HCT116 (cell line): Measurements from ENCODE around the gene CACNA2D3. TPM values are rescaled to one million over a fixed set of nuclear protein-coding genes. Genes with fewer than 3 reads are reported as not detected.
"Not testable (repeated sequence)": the region's sequence is repeated elsewhere in the genome, so short reads cannot be mapped to it uniquely, and the experiment has no call there.

Experiments used
- ATAC-seq: fragments of 200-7000 bp; cut with Tn5 transposase; 2 replicates; pipeline ENCODE4 v1.9.1; 2020; ENCODE audit warnings: mild to moderate bottlenecking, moderate library complexity
- BruUV-seq: library from RNA; stranded (reverse); fragments of 400-500 nt; replicated peaks from 2 replicates; lab custom pipeline; 2021; lab: Mats Ljungman, UMichigan
- CTCF ChIA-PET: fragments of 300-600 bp; sonication (Branson Sonifier 250); formaldehyde crosslinking; loops from one replicate; lab custom pipeline; 2021; ENCODE audit warnings: antibody characterized with exemption; lab: Charles Lee
- POLR2A ChIA-PET: fragments of 300-600, 350-600 bp; sonication (Branson Sonifier 250); formaldehyde crosslinking; loops from one replicate; lab custom pipeline; 2021; ENCODE audit warnings: antibody characterized with exemption; lab: Charles Lee
- RAD21 ChIA-PET, 2 experiments: fragments of 300-600 bp; sonication (Branson Sonifier 250); formaldehyde crosslinking; loops; one replicate each; lab custom pipeline; 2023; ENCODE audit warnings: low total read pairs in 2 of 2; ENCODE audit not compliant: uncharacterized antibody in 2 of 2, unreplicated experiment in 2 of 2, low non-redundant PET in 1 of 2; lab: Charles Lee
- DNase-seq: peaks from one replicate; pipeline ENCODE4 v3.0.0-alpha.2; 2010; ENCODE audit warnings: low read depth, low spot score
- H2AFZ ChIP-seq: fragments of 200-600 bp; shearing (Covaris generic), sonication (generic); 2 replicates; pipeline ENCODE4 v1.6.1; 2017; ENCODE audit warnings: low read depth, mixed run types, mixed read lengths, antibody characterized with exemption, low read length; ENCODE audit not compliant: poor library complexity, severe bottlenecking
- H3K27ac ChIP-seq: 2 replicates; pipeline ENCODE4 v1.5.1; 2012; ENCODE audit warnings: low read depth, low read length
- H3K27me3 ChIP-seq: fragments of 200-600 bp; sonication (generic); 2 replicates; pipeline ENCODE4 v1.6.1; 2016; ENCODE audit warnings: mixed run types, low read length, mixed read lengths; ENCODE audit not compliant: insufficient read depth
- H3K36me3 ChIP-seq, 2 experiments: fragments of 200-500 bp in 1 of 2; fragments of 200-600 bp in 1 of 2; sonication (Bioruptor generic) in 1 of 2; sonication (generic) in 1 of 2; 2 replicates each; pipeline versions ENCODE4 v1.5.1 to v1.6.1; 2014 to 2016; ENCODE audit warnings: low read length in 2 of 2, inconsistent platforms in 1 of 2, mixed read lengths in 1 of 2, mixed run types in 1 of 2; ENCODE audit not compliant: insufficient read depth in 2 of 2, control insufficient read depth in 1 of 2
- H3K4me1 ChIP-seq, 2 experiments: fragments of 200-600 bp in 1 of 2; sonication (generic) in 1 of 2; 2 replicates each; pipeline versions ENCODE4 v1.5.1 to v1.6.1; 2012 to 2017; ENCODE audit warnings: low read length in 2 of 2, inconsistent platforms in 1 of 2, mild to moderate bottlenecking in 1 of 2, mixed read lengths in 1 of 2, mixed run types in 1 of 2, moderate library complexity in 1 of 2; ENCODE audit not compliant: insufficient read depth in 2 of 2, control insufficient read depth in 1 of 2
- H3K4me2 ChIP-seq: fragments of 200-600 bp; sonication (generic); 2 replicates; pipeline ENCODE4 v1.6.1; 2017; ENCODE audit warnings: mixed run types, low read length, mixed read lengths
- H3K4me3 ChIP-seq, 2 experiments: fragments of 200-600 bp in 1 of 2; sonication (generic) in 1 of 2; replicated peaks in 1 of 2; 2 replicates each; pipeline ENCODE4 v1.5.1; 2011 to 2016; ENCODE audit warnings: low read length in 2 of 2, control low read depth in 1 of 2, low read depth in 1 of 2, mild to moderate bottlenecking in 1 of 2, mixed read lengths in 1 of 2, mixed run types in 1 of 2
- H3K79me2 ChIP-seq: fragments of 200-600 bp; sonication (generic); 2 replicates; pipeline ENCODE4 v1.6.1; 2017; ENCODE audit warnings: mild to moderate bottlenecking, mixed run types, low read length, moderate library complexity, mixed read lengths; ENCODE audit not compliant: insufficient read depth
- H3K9ac ChIP-seq: fragments of 200-600 bp; sonication (generic); 2 replicates; pipeline ENCODE4 v1.6.1; 2016; ENCODE audit warnings: low read length, mixed read lengths
- H3K9me2 ChIP-seq: fragments of 200-600 bp; sonication (generic), shearing (Covaris generic); 2 replicates; pipeline ENCODE4 v1.6.1; 2017; ENCODE audit warnings: mixed run types, mild to moderate bottlenecking, moderate library complexity; ENCODE audit not compliant: insufficient read depth
- H3K9me3 ChIP-seq, 2 experiments: fragments of 200-500 bp in 1 of 2; fragments of 200-600 bp in 1 of 2; sonication (Bioruptor generic) in 1 of 2; sonication (generic) in 1 of 2; 2 replicates each; pipeline ENCODE4 v1.6.1; 2014 to 2017; ENCODE audit warnings: low read length in 2 of 2, mixed read lengths in 2 of 2, inconsistent platforms in 1 of 2, low read depth in 1 of 2, mild to moderate bottlenecking in 1 of 2, mixed run types in 1 of 2, moderate library complexity in 1 of 2; ENCODE audit not compliant: control insufficient read depth in 1 of 2, insufficient read depth in 1 of 2
- H4K20me1 ChIP-seq: fragments of 200-600 bp; sonication (generic), shearing (Covaris generic); 2 replicates; pipeline ENCODE4 v1.6.1; 2017; ENCODE audit warnings: mixed run types, mild to moderate bottlenecking, moderate library complexity; ENCODE audit not compliant: insufficient read depth
- ATF3 ChIP-seq: IDR thresholded peaks from 2 replicates; pipeline ENCODE4 v1.6.1; 2012
- CBX3 ChIP-seq: IDR thresholded peaks from 2 replicates; pipeline ENCODE4 v1.6.1; 2012; ENCODE audit warnings: low read depth
- CEBPB ChIP-seq: IDR thresholded peaks from 2 replicates; pipeline ENCODE4 v1.6.1; 2012; ENCODE audit warnings: low read depth
- EGR1 ChIP-seq: IDR thresholded peaks from 2 replicates; pipeline ENCODE4 v1.6.1; 2012; ENCODE audit warnings: low read depth
- ELF1 ChIP-seq: IDR thresholded peaks from 2 replicates; pipeline ENCODE4 v1.6.1; 2012; ENCODE audit warnings: low read depth, borderline replicate concordance
- EZH2 ChIP-seq: fragments of 200-600 bp; sonication (generic); IDR thresholded peaks from 2 replicates; pipeline ENCODE4 v1.6.1; 2017; ENCODE audit warnings: antibody characterized with exemption, mixed run types
- FOSL1 ChIP-seq: IDR thresholded peaks from 2 replicates; pipeline ENCODE4 v1.6.1; 2012; ENCODE audit warnings: low read depth
- MAX ChIP-seq: IDR thresholded peaks from 2 replicates; pipeline ENCODE4 v1.6.1; 2012
- POLR2A ChIP-seq: IDR thresholded peaks from 2 replicates; pipeline ENCODE4 v1.7.0; 2011; ENCODE audit warnings: borderline replicate concordance; ENCODE audit not compliant: insufficient read depth, insufficient read length; ENCODE audit errors: extremely low read depth
- POLR2AphosphoS5 ChIP-seq: IDR thresholded peaks from 2 replicates; pipeline ENCODE4 v1.6.1; 2011; ENCODE audit warnings: mild to moderate bottlenecking, low read depth, low read length, moderate library complexity
- RAD21 ChIP-seq: IDR thresholded peaks from 2 replicates; pipeline ENCODE4 v1.6.1; 2012; ENCODE audit warnings: low read depth, mild to moderate bottlenecking
- REST ChIP-seq: IDR thresholded peaks from 2 replicates; pipeline ENCODE4 v1.6.1; 2012; ENCODE audit warnings: low read depth
- SIN3A ChIP-seq: IDR thresholded peaks from 2 replicates; pipeline ENCODE4 v1.6.1; 2012; ENCODE audit warnings: low read depth
- SP1 ChIP-seq: IDR thresholded peaks from 2 replicates; pipeline ENCODE4 v1.6.1; 2012; ENCODE audit warnings: low read depth
- SRF ChIP-seq: IDR thresholded peaks from 2 replicates; pipeline ENCODE4 v1.6.1; 2012; ENCODE audit warnings: low read depth
- TCF7L2 ChIP-seq: IDR thresholded peaks from 2 replicates; pipeline ENCODE4 v1.7.0; 2011; ENCODE audit warnings: borderline replicate concordance, inconsistent platforms; ENCODE audit not compliant: insufficient read depth, insufficient read length; ENCODE audit errors: extremely low read depth
- YY1 ChIP-seq: IDR thresholded peaks from 2 replicates; pipeline ENCODE4 v1.6.1; 2011; ENCODE audit warnings: low read length, low read depth, moderate library complexity, mild to moderate bottlenecking; ENCODE audit not compliant: insufficient replicate concordance; ENCODE audit errors: extremely low read depth
- ZFX ChIP-seq: fragments of 450-650 bp; IDR thresholded peaks from 2 replicates; pipeline ENCODE4 v1.6.1; 2017
- ZNF274 ChIP-seq: fragments of 200-500 bp; sonication (Bioruptor generic); IDR thresholded peaks from 2 replicates; pipeline ENCODE4 v1.6.1; 2014; ENCODE audit warnings: mild to moderate bottlenecking, low read depth, low read length, inconsistent platforms
- intact Hi-C: fragments of 100-400 bp; cut with micrococcal nuclease; formaldehyde crosslinking; loops from 2 replicates; pipeline ENCODE4 v1.10.0; 2022
- total RNA-seq: library from RNA; stranded (reverse); gene quantifications from one replicate; pipeline ENCODE4 v1.2.1, GENCODE V29; 2021; ENCODE audit not compliant: unreplicated experiment

CACNA2D3 gene
- total RNA-seq, 1 experiment from 2014 or later, result 0.20 TPM

GRCh38 chr3:54454806-54455205 lies 332.5 kb downstream of the CACNA2D3 start (continued):
- TF ChIP-seq ATF3 (no peak), ZFX (no peak), SIN3A (no peak), ELF1 (no peak), CBX3 (no peak)
- TF ChIP-seq, all 23 proteins: peak for 0

- no peak for DNase-seq
- H3K9ac ChIP-seq, result no peak overlapping the region
- H3K36me3 ChIP-seq, result no peaks in the 10 kb centered on the region
- H2AFZ ChIP-seq, result no peak overlapping the region
- CTCF ChIA-PET, result no interaction called here
- POLR2A ChIA-PET, result no interaction called here
- H3K27ac ChIP-seq, result no peak overlapping the region
- no peaks in the 10 kb centered on the region for H3K4me1 ChIP-seq
- no peaks in the 10 kb centered on the region for H3K79me2 ChIP-seq
- H3K27me3 ChIP-seq, result no peaks in the 10 kb centered on the region
- H3K9me3 ChIP-seq, result peaks cover 0 to 5% of the 10 kb centered on the region in 2 experiments; a peak in 1 of 4 replicates
- no peak for TF ChIP-seq SP1
- TF ChIP-seq FOSL1, result no peak
- TF ChIP-seq SIN3A, result no peak
- no peak for TF ChIP-seq ZNF274
- no peak for TF ChIP-seq ELF1
- TF ChIP-seq POLR2AphosphoS5, result no peak
- no peak for TF ChIP-seq EZH2
- TF ChIP-seq EGR1, result no peak
- no peak for TF ChIP-seq TCF7L2
- TF ChIP-seq RAD21, result no peak
- no peak for TF ChIP-seq SRF
- TF ChIP-seq CBX3, result no peak
- no peak for TF ChIP-seq POLR2A
- TF ChIP-seq YY1, result no peak
- no peak for TF ChIP-seq ZFX
- TF ChIP-seq CEBPB, result no peak
- TF ChIP-seq MAX, result no peak
- no peak for TF ChIP-seq ATF3
- TF ChIP-seq REST, result no peak
- RAD21 ChIA-PET, result no interaction called here
- H3K4me3 ChIP-seq, result no peak overlapping the region
- no peak for ATAC-seq
- no peaks in the 10 kb centered on the region for H4K20me1 ChIP-seq
- no peaks in the 10 kb centered on the region for H3K9me2 ChIP-seq
- no peak overlapping the region for H3K4me2 ChIP-seq
- no TSS peak for BruUV-seq
- intact Hi-C loops, result no loop called here
Measured at GRCh38 chr3:54458357-54458756, 336.0 kb downstream of the CACNA2D3 start.

GRCh38 chr3:54464554-54464953 lies 342.2 kb downstream of the CACNA2D3 start:
- H3K9ac ChIP-seq, POLR2A ChIA-PET, H3K9me3 ChIP-seq, intact Hi-C loops, BruUV-seq, H3K27ac ChIP-seq, H3K79me2 ChIP-seq, DNase-seq, H3K4me1 ChIP-seq, ATAC-seq, H2AFZ ChIP-seq, H3K4me2 ChIP-seq, CTCF ChIA-PET, H3K9me2 ChIP-seq, RAD21 ChIA-PET, H4K20me1 ChIP-seq, H3K4me3 ChIP-seq, H3K27me3 ChIP-seq, H3K36me3 ChIP-seq: not testable (repeated sequence)
